Myocyte (in vitro differentiated cells): ENCODE measurements around the gene PCSK4. TPM values are rescaled to one million over a fixed set of nuclear protein-coding genes. Genes with fewer than 3 reads are reported as not detected.
A peak's percentile ranks its signal among the peaks of the same experiment; 100 is the strongest.
"Not testable (repeated sequence)": the region's sequence is repeated elsewhere in the genome, so short reads cannot be mapped to it uniquely, and the experiment has no call there.

Experiments
- DNase-seq: peaks from one replicate; pipeline ENCODE4 v3.0.0-alpha.2; 2012; ENCODE audit warnings: low read depth
- total RNA-seq: library from RNA; depleted of rRNA; stranded (reverse); fragments of >200 nt; gene quantifications from 2 replicates; pipeline ENCODE4 v1.2.3, GENCODE V29; 2014

Gene PCSK4
- total RNA-seq, 1 donor from 2014 or later: 8.5 TPM

DNA sequence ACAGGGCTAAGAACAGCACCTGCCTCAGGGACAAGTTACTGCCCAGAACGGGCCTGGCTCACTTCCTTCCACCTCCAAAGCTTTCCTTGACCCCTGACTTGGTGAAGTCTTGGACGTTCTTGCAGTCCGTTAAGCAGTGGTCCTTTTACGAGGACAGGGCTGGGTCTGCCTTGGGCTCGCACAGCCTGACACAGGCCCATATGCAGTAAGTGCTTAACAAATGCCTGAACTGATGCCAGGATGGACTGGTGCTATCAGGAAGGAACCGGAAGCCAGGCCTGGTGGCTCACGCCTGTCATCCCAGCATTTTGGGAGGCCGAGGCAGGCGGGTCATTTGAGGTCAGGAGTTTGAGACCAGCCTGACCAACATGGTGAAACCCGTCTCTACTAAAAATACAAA, 31.9 kb upstream of the PCSK4 start:
- no peak for DNase-seq

DNA sequence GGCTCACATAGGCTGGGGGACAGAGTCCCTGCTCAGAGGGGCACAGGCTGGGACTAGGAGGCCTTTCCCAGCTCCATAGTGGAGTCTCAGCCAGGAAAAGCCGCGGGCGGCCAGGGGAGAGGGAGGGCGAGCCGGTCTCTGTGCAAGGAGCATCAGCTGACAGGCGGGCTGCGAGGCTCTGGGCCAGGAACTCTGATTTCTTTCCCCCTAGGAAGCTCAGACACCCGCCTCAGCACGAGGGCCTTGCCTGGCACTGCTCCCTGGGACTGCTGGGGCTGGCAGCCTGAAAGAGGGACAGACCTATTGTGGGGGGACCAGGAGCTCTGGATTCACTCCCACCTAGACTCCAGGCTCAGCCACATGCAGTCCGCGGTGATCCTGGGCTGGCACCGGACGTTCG, 31.5 kb upstream of the PCSK4 start:
- DNase-seq: no peak

DNA sequence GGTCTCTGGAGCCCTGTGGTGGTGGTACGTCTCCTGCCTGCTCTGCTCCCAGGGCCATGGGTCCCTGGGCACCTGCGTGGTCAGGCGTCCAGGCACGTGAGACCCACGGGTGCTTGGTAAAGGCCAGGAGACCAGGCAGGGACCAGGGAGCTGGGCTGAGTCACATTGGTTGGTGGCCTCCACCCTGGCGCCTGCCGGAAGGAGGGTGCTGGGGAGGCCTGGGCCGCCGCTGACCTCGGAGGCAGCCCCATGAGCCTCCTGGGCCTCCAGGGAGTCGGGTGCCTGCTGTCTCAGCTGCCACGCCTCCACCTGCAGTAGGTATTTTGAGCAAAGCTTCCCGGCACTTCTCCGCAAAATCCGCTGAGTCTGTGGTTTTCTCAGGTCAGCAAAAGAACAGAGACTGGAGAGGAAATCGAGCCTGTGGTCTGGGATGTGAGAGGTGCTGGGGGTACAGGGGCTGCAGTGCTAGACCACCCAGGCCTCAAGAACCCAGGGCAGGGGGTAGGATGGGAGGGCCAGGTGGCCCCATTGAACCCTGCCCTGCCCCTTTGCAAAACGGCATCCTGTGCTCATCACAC, 30.1 kb upstream of the PCSK4 start:
- DNase-seq: no peak

DNA sequence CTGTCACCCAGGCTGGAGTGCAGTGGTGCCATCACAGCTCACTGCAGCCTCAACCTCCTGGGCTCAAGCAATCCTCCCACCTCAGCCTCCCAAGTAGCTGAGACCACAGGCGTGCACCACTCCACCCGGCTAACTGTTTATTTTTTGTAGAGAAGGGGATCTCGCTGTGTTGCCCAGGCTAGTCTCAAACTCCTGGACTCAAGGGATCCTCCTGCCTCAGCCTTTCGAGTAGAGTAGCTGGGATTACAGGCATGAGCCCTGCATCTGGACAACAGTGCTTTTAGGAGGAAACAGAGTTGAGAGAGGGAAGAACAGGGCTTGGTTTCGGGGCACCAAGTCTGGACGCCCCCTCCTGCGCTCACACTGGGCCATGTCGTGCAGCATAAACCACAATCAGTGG, 29.7 kb upstream of the PCSK4 start:
- DNase-seq: not testable (repeated sequence)

DNA sequence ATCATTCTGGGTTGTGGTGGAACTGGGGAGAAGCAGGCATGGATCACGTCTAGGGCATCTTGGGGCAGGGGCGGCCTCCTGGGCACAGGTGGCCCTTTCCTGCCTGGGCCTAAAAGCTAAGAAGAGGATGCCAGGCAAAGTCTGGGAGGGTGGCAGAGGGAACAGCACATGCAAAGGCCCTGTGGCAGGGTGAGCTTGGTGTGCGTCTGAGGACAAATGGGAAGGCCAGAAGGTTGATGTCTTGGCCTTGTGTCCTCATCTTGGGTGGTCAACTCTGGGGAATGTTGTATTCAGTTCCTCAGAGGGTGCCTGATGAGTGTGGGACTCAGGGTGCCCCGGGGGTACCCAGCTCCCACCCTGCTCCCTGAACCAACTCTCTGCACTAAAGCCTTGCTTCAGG, 28.3 kb upstream of the PCSK4 start:
- DNase-seq: no peak

DNA sequence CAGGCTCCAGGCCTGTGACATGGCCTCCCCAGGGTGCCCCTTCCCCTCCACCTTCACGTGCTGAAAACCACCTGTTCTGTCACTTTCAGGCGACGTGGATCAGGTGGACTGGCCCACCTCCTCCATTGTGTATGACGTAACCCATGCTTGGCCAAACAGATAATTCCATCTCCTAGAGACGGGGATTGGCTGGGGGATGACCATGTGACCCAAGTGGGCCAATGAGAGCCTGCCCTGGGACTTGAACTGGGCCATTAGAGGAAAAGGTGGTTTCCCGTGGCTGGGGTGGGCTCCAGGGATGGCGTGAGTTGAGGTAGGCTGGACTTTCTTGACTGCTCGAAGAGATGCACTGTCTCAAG, 26.2 kb upstream of the PCSK4 start:
- DNase-seq: no peak

DNA sequence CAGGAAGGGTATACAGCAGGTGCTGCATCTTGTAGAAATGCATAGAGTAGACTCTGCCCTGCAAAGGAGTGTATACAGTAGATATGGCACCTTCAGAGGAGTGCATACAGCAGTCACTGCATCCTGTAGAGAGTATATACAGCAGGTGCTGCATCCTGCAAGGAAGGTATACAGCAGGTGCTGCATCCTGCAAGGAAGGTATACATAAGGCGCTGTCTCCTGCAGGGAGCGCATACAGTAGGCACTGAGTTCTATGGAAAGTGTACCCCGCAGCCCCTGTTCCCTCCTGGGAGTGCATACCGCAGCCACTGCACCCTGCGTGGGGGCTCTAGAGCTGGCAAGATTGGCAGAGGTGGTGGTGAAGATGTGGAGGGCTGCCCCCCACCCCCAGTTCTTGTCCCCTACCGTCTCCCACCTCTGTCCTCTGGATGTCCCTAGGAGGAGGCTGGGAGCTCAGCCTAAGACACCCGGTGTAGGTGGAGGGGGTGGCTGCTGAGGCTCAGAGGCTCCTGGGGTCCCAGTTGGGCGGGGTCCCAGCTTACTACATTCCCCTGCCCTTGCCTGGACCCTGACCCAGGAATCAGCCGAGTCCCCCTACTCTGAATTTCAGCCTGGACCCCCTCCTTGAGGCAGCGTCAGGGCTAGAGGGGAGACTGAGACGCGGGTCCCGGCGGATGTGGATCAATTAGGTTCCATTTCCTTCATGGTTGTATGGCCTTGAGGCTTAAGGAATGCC, 25.0 kb upstream of the PCSK4 start:
- DNase-seq: no peak

DNA sequence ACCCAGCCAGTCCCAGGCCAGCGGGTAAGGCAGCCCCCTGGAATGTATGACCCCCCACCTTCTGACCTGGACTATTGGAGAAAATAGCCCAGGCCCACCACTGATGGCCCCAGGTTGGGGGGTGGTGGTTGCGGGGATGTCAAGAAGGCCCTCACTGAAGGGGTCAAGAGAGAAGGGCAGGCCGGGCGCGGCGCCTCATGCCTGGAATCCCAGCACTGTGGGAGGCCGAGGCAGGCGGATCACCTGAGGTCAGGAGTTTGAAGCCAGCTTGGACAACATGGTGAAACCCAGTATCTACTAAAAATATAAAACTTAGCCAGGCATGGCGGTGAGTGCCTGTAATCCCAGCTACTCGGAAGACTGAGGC, 24.1 kb upstream of the PCSK4 start:
- no peak for DNase-seq

DNA sequence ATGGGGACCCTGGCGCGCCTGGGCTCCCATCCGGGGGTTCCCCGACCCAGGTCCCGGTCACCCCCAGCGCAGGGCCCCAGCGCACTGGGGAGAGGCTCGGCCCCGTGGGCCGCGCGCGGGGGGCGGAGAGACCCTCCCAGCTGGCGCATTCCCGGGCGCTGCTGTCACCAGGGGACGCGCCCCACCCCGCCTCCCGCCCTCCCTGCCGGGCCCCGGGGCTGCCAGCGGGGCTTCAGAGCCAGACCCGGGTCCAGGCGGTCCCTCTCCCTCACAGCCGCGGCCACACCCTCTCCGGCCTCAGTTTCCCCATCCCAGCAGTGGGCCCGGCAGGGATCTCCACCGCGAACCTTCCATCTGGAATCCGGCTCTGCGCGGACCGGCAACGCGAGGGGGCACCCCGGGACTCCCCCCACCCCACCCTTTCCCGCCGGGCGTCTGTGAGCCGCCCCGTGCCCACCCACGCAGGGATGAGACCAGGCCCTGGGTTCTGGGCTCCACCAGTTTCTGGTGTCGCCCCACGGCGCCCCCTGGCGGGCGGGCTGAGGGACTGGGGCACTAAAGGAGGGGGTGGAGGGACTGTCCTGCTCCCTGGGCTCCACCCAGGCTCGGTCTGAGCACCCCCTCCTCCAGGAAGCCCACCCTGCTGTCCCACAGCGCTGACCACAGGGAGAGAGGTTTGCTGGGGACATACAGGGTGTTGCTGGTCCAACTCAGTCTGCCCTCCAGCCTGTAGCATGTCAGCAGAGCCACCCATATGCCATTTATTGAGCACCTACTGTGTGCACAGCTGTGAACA, 23.5 kb upstream of the PCSK4 start:
- DNase-seq: peak; percentile 69

DNA sequence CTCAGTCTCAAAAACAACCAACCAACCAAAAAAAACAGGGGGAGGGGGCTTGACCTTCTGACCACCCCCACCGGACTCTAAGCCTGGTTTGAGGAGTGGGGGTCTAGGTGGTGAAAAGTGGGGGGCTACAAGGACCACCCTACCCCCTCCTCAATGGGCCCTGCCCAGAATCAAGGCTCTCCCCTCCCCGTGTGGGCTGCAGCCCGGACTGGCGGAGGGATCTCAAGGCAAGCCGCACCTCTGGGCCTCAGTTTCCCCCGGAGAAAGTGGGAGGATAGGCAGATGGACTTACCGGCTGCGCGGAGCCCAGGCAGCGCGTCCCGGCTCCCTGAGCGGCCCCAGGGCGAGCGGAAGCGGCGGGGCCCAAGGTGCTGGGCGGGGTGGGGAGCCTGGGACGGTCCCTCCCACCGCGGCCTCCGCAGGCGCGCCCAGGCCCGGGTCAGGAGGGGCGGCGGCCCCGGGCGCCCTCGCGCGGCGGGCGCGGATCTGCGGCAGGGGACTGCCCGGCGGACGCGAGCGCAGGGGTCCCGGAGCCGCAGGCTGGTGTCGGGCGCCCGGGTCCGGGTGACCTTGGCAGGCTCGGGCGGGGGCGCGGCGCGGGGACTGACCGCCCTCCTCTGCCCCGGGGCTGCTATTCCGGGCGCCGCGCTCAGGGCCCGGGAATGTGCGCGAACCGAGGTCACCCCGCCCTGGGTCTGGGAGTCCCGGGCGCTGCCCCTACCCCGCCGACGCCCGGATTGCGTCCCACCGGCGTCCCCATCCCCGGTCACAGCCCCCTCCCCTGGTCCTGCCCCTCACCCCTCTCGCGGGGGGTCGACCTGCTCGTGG, 22.7 kb upstream of the PCSK4 start, which contains the start of gene ADAMTSL5:
TSS of gene ADAMTSL5 (minus strand) at position 349 of the 828 bp plus-strand sequence. CDS start 2,076 bp downstream, outside the sequence.
- DNase-seq: peak; percentile 79

DNA sequence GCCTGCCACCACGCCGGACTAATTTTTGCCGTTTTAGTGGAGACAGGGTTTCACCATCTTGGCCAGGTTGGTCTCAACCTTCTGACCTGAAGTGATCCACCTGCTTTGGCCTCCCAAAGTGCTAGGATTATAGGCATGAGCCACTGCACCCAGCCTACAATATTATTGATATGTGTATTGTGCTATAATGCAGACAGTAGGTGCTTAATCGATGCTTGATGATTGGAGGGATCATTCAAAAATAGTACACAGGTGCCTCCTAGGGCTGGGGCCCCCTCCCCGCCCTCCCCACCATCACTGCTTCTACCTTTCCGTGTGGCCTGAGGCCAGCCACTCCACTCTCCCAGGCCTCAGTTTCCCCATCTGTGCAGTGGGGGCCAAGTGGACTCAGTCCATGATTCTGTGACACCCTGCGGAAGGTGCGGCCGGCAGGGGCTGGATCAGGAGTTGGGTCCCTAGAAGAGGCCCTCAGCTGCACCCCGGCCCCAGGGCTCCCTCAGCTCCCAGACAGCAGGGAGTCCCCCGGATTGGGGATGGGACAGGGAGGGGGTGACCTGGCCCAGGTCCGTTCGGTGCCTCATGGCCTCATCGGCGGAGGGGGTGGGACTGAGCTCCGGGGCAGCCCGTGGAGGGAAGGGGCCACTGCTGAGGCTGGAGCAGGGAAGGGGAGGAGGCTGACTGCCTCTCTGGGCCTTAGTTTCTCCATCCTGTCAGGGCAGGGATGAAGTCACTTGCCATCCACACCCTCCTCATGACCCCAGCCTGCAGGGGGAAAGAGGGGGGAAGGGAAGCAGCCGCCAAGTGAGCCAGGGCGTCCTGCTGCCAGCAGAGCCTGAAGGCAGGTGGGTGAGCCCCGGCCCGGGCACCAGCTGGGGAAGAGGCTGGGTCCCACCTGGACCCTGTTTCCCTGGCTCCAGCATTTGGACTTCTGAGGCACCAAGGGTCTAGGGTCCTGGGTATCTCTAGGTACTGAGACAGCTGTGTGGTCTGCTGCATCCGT, 21.5 kb upstream of the PCSK4 start:
- no peak for DNase-seq

DNA sequence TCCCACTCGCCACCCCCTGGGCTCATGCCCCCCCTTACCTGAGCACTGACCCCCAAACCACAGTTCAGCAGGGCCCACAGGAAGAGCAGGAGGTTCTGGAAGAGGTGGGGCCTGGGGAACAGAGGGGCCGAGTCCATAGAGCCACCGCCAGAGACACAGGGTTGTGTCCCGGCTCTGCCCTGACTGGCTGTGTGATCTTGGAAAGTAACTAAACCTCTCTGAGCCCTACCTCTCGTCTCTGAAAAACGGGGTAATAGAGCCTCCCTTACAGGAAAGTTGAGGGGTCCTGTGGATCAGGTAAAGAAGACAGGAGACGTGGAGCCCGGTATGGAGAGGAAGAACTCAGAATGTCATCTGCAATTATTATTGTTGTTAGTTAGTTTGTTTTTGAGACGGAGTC, 20.7 kb upstream of the PCSK4 start:
- no peak for DNase-seq

DNA sequence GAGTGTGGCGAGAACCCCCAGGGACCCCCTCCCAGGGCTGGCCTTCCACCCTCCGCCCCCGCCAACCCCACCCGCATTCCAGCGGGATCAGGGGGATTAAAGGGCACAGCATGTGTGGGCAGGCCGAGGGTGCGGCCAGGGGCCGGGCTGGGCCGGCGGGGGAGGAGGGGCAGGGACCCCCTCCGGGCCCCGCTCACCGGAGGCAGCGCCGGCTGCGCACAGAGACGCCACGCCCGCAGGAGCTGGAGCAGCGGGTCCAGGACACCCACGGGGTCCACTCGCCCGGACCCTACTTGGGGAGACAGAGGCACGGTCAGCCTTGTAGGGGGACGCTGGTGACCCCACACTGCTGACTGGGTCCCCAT, 20.3 kb upstream of the PCSK4 start:
- DNase-seq: peak; percentile 43

DNA sequence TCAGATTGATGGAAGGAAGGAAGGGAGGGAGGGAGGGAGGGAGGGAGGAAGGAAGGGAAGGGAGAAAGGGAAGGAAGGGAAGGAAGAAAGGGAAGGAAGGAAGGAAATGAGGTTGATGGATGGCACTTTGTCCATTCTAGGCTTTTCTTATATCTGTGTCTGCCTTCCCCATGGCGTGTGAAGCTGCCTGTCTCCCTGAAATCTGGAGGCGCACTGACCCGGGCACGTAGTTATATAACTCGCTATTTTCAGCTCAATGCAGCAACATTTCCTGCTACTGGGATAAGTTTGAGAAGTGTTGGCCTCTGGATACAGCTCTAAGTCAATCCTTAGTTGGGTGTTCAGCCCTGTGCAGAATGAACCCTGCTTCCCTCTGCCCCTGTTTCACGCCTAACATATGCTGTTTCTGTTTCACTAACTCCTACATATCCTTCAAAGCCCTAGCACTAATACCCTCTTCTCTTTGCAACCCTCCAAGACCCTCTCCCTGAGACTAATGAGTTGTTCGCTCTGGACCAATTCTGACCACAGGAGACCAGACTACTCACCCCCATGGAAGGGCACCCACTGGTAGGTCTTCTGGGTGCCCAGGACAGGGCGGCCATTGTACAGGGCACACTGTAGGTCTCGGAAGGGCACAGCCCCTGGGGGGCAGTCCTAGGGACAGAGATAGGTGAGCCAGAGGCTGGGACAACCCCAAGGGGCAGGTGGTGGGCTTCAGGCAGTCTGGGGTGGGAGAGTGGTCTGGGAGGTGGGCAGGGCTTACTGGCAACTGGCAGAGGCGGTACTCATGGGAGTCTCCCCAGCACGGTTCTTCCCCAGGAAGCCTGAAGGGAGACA, 19.7 kb upstream of the PCSK4 start:
- DNase-seq: no peak

DNA sequence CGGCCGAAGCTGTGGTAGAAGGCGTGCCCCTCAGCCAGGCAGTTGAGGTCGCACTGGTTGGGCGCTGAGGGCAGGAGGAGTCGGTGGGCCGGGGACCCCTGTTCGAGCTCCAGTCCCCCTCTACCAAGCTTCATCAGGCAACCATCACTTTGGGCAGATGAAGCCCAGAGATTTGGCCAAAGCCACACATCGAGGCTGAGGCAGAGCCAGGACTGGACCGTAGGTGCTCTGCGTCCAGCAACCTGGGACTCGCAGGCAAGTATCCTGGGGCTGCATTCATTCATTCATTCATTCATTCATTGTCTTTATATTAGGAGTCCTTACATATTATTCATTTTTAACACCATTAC, 18.3 kb upstream of the PCSK4 start:
- DNase-seq: no peak

DNA sequence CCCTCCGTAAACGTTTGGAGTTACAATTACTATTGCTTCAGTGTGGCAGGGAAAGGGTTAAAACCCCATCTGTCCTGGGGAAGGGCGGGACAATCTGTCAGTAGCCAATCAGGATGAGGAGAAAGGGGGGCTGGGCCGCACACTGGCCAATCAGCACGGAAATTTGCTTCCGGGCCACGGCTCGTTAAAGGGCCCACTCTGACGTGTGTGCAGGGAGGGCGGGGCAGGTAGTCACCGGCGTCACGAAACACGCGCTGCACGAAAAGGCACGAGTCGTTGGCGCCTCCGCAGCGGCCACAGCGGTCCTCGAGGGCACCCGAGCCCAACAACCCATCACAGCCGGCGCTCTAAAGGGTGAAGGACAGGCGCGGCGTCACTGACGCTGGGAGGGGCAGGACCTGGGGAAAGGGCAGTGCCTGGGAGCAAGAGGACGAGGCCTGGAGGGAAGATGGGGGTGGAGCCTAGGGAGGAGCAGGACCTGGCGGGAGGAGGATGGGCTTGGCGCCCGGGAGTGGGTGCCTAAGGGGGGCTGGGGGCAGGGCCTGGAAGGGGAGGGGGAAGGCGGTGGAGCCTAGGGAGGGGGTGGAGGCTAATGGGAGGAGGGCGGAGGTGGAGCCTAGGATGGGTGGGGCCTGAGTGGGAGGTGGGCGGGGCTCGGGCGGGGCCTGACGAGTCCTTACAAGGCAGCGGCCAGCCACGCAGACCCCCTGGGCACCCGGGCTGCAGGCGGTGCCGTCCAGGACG, 17.8 kb upstream of the PCSK4 start:
- DNase-seq: peak; percentile 72

DNA sequence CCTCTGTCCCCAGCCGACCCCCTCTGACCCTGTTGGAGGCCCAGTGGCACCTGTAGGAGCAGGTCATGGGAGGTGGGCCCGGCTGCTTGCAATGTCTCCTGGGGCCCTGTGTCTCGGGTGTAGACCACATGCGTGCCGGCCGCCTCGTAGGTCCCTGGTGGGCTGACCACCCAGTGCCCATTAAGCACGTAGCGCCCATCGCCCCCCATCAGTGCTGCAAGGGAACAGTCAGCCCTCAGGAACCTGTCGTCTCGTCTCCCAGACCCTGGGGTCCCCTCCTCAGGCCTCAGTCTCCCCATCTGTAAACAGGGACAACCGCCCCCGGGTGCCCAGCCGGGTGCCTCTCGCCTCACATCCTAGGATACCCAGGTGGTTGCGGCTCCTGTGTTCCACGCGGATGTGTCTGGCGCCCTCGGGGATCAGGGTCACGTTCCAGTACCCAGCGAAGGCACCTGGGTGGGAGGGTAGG, 17.1 kb upstream of the PCSK4 start:
- no peak for DNase-seq

DNA sequence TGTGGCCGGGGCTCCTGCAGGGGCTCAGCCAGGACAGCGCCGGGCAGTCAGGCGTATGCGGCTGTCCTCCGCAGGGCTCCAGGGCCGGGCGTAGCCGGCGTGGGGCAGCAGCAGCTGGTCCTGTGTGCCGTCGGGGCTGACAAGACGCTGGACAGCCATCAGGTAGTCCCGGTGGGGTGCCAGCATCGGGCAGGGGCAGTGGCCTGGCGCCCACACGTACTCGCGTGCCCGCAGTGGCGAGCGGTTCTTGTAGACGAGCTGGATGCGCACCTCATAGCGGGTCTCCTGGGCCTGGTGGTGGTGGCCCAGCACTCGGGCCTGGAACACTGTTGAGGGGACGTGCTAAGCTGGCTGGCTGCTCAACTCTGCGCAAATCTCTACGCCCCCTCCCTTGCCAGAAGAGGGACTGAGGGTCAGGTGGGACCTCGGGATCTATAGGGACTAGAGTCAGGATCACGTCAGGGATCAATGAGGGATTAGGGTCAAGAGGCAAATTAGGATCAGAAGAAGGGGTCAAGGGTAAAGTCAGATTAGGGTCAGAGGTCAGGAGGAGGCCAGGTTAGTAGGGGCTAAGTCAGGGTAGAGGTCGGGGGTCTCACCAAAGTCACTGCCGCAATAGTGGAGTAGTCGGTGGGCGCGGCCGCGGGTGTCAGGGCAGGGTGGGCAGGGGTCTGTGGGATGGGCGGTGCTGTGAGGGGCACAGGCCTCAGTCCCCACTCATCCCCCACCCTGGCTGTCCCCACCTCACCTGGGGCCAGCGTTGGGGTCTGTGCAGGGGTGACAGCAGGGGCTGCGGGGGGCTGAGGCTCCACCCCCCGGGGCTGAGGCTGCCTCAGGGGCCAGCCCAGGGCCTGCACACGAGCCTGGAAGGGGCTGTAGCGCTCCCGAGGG, 16.1 kb upstream of the PCSK4 start:
- DNase-seq: no peak
